GM18868 (cell line): ENCODE data around the gene AUTS2.
A peak's percentile ranks its signal among the peaks of the same experiment; 100 is the strongest.

Experiments used
- ATAC-seq: cut with Tn5 transposase; IDR thresholded peaks from one replicate; pipeline ENCODE4 v1.9.1; 2021; ENCODE audit warnings: mild to moderate bottlenecking, moderate library complexity; ENCODE audit not compliant: unreplicated experiment

The AUTS2 gene

DNA sequence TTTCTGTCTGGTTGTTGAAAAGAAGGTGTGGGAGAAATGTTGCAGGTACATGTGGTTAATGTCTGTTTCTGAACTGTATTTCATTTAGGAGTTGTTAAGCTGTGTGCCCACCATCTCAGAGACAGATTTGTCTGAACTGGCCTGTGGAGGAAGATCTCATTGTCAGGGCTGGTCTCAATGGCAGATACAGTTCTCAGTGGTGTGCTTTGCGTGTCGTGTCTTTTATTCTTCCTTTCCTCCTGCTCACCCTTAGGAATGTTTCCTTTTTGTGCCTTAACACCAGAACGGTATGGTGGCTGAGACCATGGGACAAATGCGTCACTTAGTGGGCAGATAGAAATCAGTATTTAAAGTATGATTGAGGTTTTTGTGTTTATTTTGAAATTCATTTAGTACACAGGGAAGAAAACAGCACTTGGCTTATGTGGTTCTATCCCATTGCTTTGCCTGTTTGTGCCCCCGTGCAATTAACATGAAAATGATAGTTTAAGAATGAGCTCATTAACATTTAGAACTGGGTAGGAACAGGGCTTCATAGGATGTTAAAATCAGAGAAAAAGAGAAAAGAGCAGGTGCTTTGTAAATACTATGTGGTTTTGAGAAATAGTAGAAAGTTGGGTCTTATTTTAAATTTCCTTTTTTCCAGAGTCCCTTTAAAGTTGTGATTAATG is 112.6 kb downstream of the AUTS2 start:
- ATAC-seq, result no peak

- ATAC-seq, result peak; percentile 76
These were observed 116.8 kb downstream of the AUTS2 start for GRCh38 chr7:69714886-69715576.

GRCh38 chr7:69717221-69717620 is 118.9 kb downstream of the AUTS2 start:
- no peak for ATAC-seq

- ATAC-seq, result no peak
These were observed 121.4 kb downstream of the AUTS2 start for GRCh38 chr7:69719717-69720116.

- ATAC-seq, result no peak
These were observed 124.6 kb downstream of the AUTS2 start for GRCh38 chr7:69722843-69723242.

- no peak for ATAC-seq
These were observed 125.4 kb downstream of the AUTS2 start for GRCh38 chr7:69723663-69724062.

DNA sequence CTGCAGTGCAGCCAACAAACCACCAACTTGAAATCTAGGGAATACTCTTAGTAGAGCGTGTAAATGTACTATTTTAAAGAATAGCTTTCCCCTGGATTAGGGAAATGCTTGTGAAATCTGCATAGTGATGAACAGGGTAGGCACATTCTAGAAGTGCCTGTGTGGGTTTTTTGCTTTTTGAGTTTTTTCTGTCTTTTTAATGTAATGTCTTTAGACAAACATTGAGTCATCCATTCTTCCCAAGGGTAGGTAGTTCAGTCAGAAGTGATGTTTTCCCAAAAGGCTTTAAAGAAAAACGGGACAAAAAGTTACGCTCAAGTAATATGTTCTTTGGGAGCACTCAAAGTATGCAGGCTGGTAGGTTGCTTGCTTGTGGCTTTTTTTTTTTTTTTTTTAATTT is 130.0 kb downstream of the AUTS2 start:
- ATAC-seq, result no peak

DNA sequence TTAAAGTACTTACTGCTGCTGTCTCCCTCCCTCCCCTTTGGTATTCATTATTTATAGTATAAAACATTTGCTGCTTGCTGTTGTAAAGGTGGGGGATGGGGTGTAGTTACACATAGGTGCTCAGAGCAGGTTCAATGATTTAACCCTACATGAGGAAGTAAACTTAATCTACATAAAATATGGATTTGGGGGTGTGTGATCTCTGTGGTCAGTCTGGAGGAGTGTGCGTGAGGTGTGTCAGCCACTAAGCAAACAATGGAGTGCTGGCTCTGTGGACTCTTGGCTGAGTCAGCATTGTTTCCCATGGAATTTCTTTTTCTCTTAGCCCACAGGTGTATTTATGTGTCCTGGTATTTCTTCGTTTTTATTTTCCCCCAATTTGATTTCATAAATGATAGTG is 133.9 kb downstream of the AUTS2 start:
- ATAC-seq, result no peak

- no peak for ATAC-seq
These were observed 137.3 kb downstream of the AUTS2 start for GRCh38 chr7:69735582-69735981.

DNA sequence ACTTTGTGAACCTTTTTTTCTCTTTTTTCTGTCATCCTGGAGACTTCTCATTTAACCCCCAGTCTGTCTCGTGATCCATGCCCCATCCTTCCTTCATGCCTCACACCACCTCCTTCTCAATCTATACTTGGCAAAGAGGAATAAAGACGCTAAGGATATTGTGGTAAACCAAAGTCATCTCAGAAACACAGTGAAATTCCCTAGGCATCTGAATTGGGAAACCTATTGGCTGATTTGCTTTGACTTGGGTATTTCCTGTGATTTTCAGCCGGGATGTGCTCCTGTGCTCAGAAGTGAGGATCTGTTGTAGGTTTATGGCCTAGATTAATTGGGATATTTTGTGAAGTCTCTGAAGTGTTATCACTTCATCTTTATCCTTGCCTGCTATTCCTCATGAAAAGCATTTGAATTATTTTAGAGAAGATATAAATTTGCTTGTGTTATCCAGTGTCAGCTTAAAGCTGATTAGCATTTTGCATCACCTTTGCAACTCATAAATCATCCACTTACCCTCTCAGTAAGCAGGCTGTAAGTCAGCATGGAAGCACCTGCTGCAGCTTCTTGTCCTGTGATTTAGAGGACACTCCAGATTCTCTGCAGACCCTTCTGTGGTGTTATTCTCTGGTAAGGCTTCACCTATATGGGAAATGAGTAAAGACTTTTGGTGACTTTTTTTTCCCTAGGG is 138.0 kb downstream of the AUTS2 start:
- no peak for ATAC-seq

GRCh38 chr7:69738396-69738951 is 140.2 kb downstream of the AUTS2 start:
- peak; percentile 61 for ATAC-seq

- ATAC-seq, result peak; percentile 69
These were observed 140.9 kb downstream of the AUTS2 start for GRCh38 chr7:69739190-69739589.

DNA sequence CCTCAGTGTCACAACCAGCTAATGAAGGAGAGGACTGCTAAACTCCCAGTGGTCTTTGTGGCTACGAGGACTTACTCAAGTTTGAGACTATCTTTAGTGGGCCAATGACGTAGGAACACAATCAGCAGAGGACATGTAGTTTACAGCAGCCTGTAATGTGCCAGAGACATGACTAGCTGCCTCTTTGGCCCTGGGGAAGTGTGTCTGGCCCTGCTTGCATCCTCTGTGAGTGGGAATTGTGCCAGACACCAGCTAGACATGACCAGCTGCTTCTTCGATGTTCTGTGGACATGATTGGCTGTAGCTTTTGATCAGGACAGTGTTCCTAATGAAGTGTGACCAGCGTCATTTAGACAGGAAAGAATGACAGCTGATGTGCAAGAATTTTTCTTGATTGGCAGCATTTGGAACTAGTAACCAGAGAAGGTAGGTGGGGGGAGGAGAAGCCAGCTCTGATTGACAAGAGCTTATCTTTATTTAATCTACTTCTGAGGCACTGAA is 141.7 kb downstream of the AUTS2 start:
- peak; percentile 57 for ATAC-seq

- ATAC-seq, result no peak
These were observed 144.0 kb downstream of the AUTS2 start for GRCh38 chr7:69742237-69742636.

- no peak for ATAC-seq
These were observed 145.2 kb downstream of the AUTS2 start for GRCh38 chr7:69743436-69743835.

DNA sequence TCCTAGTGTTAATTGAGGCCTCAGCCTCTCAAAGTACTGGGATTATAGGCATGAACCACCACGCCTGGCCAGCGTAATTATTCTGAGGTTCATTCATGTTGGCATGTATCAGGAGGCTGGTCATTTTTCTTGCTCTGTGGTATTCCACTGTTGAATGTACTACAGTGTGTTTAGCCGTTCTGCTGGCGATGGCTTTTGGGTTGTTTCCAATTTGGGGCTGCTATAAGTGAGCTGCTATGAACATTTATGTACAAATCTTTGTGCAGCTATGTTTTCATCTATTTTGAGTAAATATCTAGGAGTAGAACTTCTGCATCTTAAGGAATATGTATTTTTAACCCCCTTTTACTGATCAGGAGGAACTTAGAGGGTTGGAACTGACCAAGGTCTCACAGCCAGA is 145.8 kb downstream of the AUTS2 start:
- no peak for ATAC-seq

DNA sequence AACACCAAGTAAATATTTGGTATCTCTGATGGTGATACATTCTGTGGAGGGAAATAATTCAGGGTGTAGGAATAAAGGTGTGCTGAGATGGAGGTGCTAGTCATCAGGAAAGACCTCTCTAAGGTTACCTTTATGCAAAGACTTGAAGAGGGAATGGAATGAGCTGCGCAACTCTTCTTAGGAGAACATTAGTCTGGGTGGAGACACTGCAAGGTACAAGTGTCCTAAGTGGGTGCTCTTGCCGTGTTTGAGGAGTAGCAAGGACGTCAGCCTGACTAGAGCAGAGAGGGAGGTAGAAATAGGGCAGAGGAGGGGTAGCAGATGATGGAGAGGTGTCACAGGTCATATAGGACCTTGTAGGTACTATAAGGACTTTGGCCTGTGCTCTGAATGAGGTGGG is 148.1 kb downstream of the AUTS2 start:
- no peak for ATAC-seq

GRCh38 chr7:69747144-69747543 is 148.9 kb downstream of the AUTS2 start:
- peak; percentile 61 for ATAC-seq

DNA sequence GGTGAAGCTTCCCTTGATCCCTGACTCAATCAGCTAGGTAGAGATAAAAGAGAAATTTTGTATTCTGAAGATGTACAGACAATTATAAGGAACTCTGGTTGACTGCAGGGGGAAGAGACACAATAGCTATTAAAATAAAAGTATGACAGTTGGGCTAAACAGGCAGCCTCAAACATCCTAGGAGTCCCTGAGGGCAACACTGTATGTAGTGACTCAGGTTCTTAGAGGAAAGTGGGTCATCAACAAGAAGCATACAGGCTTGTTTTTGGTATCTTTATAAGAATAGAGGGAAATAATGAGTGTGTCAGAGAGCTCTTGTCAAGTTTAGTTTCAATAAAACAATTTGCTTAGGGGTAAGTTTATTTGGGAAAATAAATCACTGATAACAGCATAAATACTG is 150.3 kb downstream of the AUTS2 start:
- no peak for ATAC-seq

DNA sequence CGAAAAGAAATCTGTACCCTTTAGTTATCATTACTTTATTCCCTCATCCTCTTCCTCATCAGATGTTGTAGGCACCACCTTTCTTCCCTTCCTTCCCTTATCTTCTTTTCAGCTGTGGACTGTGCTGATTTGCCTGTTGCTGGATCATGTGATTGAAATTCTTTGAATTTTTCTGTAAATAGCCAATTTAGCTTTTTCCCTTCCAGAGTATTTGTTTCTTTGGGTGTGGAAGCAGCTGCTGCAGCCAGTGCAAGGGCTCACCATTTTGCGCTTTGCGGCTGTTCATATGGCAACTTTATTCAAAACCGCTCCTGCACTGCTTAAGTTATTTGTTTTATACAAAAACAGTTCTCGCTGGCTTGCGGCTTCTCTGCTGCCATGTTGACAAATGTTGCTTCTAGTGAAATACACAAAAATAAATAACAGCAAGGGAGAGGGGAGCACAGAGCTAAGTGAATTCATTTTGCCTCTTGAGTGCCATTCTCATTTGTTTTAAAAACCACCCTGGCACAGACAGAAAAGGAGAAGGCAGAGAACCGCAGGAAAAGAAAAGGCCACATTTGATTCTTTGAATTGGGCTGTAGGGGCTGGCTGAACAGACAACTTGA is 151.2 kb downstream of the AUTS2 start:
- no peak for ATAC-seq

- no peak for ATAC-seq
These were observed 151.7 kb downstream of the AUTS2 start for GRCh38 chr7:69749994-69750393.
